GM19395 (cell line): Measurements from ENCODE around the gene DHRS11.

Experiments used
- ATAC-seq: cut with Tn5 transposase; IDR thresholded peaks from one replicate; pipeline ENCODE4 v1.9.1; 2021; ENCODE audit warnings: mild to moderate bottlenecking, moderate library complexity; ENCODE audit not compliant: unreplicated experiment

DHRS11 gene, protein sequence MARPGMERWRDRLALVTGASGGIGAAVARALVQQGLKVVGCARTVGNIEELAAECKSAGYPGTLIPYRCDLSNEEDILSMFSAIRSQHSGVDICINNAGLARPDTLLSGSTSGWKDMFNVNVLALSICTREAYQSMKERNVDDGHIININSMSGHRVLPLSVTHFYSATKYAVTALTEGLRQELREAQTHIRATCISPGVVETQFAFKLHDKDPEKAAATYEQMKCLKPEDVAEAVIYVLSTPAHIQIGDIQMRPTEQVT

DNA sequence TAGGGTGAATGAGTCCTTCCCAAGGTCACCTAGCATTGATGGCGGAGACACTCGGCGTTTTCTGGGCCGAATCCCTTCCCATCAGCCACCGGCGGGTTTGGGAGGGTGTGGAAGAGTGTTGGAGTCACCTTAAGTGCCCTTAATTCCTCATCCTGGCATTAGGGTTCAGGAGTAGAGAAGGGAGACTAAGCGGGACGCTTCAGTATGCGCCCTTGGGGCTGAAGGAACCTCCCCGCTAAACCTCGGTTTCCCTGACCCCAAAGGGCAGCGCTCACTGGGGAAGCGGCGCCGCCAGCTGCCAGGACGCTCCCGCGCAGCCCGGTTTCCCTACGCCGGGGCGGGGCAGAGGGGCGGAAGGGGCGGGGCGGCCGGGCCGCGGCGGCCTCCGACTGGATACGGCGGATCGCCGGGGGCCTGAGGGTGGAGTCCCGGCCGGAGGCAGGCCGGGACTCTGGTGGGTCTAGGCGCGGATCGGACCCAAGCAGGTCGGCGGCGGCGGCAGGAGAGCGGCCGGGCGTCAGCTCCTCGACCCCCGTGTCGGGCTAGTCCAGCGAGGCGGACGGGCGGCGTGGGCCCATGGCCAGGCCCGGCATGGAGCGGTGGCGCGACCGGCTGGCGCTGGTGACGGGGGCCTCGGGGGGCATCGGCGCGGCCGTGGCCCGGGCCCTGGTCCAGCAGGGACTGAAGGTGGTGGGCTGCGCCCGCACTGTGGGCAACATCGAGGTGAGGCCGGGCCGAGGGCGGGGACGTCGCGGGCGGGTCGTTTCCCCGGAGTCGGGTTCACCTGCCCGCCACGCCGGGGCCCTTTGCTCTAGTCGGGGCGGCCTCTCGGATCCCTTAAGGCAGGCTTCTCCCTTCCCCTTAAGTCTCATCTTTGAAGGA, at the start of gene DHRS11:
DHRS11 (plus strand) TSS at position 446 of the 882 bp plus-strand sequence; CDS start at position 577, 131 bp downstream.
- ATAC-seq = peak; percentile 77

DNA sequence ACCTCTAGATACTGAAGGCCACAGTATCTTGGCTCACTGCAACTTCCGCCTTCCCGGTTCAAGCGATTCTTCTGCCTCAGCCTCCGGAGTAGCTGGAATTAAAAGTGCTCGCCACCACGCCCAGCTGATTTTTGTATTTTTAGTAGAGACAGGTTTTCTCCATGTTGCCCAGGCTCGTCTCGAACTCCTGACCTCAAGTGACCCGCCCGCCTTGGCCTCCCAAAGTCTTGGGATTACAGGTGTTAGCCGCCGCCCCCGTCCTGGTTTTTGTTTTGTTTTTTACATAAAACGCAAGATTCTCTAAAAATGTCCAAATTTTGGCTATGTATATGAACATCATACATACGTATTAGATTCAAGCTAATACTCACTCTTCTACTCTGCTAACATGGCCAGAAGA, 48.9 kb upstream of the DHRS11 start:
- no peak for ATAC-seq

DNA sequence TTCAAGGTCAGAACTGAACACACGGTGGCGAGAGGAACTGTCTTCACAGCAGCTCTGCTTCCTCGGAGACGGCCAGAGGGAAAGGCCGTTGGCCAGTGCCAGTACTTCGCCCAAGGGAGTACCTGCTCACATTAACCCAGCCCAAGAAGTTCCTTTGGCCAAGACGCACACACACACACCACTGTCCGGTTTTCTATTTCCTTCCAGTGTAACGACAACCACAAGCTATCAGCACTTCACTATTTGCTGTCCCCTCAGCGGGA, 47.7 kb upstream of the DHRS11 start:
- ATAC-seq = no peak

DNA sequence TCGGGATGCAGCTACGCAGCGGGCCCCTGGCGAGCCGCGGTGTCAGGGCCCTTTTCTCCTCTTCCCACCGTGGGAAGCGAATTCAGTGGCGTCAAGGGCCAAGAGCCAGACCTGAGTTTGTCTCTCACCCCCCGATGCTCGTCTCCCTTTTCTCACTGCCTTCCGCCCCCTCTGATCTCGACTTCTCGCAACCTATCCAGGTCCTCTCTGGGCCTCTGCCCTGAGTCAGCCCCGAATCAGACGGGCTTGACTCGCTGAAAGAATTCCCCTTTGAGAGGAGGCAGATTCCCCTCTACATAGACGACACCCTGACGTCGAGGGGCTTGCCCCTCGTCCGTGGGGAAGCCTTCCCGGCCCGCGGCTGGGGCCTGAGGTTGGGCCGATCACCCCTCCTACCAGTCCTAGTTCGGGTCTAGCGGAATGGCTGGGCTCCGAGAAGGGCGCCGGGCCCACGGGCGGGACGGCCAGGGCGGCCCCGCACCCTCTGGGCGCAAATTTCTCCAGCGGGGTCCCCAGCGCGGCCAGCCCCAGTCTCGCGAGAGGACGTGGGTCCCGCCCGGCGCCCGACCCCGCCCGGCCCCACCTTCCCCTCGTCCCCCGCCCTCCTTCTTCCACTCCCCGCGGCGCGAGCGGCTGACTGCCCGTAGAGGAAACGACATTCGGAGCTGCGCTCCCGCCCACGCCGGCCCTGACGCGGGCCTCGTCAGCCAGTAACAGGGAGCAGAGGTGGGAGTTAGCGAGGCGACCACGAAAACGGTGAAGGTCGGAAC, 47.2 kb upstream of the DHRS11 start, which contains the start of gene GGNBP2:
GGNBP2 (plus strand) TSS at position 613 of the 770 bp plus-strand sequence. CDS start 806 bp downstream, outside the sequence.
- ATAC-seq = peak; percentile 50

DNA sequence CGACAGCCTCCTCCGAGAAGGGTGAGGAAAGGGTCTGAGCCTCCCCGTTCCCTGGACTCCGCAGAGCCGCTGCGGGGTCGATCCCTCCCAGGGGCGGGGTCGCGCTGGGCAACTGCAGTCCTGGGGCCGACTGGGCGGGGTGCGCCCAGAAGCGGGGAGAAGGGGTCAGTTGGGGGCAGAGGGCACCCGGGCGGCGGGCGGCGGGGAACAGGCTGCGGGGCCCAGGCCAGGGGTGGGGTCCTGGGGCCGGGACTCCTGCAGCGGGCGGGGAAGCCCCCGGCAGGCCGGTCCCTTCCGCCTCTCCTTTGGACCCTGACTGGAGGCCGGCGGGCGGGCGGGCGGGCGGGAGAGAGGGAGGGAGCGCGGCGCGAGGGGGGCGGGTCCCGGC, 46.6 kb upstream of the DHRS11 start:
- ATAC-seq = peak; percentile 31

DNA sequence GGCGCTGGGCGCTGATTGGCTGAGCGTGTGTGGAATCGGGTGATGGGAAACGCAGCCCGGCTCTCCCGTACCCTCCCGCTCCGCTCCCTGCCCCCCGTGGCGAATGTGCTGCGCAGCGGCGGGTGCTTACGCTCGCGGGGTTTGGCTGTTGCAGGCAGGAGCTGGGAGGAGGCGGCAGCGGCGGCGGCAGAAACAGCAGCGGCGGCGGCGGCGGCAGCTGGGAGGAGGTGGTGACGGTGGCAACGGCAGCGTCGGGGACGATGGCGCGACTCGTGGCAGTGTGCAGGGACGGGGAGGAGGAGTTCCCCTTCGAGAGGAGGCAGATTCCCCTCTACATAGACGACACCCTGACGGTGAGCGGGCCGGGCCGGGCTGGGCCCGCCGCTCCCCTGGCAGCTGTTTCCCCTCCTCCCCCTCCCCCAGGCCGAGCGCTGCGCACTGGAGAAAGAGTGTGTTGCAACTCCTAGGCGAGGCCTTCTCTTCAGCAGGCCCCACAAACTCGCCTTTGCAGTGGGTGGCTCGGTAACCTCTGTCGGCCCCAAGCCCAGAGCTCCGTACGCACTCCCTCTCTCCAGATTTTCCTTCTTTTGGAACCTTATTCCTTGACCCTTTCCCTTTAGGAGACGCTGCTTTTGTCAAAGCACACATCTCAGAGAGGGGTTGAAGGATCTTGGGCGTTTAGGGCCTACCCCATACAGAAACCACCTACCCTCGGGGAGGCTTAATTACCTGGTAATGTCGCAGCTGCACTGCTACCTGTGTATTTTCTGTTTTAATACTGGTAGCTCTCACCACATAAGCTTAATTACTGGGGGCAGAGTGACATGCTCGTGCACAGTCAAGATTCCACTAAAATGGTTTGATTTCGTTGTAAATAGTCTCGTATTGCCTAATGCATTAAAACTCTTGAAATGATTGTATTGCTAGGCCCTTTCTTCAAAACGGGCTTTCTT, 45.9 kb upstream of the DHRS11 start:
- peak; percentile 72 for ATAC-seq

DNA sequence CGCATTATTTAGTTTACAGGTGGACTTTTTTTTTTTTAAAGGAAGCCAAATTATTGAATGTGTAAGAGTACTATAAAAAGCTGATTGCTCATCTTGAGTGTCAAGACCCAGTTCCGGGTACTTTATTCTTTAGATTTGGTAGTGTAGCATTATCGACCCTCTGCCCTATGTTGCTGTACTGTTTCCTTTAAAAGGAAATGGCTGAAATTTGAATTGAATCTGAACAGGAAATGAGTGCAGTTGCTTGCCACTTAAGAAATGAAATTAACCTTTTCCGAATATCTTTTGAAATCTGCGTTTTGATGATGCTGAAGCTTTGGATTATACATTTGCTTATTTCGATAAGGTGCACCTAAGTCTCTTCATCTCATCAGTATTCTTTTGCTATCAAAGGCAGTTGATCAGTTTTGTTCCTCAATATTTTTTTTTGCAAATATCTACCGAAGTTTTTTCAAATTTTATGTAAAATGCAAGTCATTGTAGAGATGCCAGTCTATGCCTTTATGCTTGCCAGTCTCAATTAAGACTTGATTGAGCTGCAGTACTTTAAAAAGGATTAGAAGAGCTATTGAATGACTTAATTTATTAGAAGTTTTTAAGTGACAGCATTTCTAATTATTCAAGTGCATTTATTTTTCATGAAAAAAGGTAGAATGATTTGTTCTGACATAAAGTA, 45.1 kb upstream of the DHRS11 start:
- ATAC-seq = no peak

DNA sequence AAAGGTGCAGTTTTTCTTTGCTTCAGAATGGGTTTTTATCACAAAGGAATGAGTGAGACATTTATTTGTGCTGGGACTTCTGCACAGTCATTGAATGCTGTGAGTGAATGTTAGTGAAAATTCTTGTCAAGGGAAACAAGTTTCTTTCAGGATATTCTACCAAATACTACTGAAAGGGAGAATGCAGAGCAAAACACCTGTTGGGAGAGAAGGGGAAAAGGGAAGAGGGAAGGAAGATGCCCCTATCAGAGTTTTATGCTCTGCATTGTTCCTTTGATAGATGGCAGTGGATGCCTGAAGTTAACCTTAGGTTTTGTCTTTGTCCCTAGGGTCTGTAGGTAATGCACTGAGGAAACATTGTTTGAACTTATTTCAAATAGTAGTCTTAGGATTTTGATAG, 43.9 kb upstream of the DHRS11 start:
- ATAC-seq = no peak

DNA sequence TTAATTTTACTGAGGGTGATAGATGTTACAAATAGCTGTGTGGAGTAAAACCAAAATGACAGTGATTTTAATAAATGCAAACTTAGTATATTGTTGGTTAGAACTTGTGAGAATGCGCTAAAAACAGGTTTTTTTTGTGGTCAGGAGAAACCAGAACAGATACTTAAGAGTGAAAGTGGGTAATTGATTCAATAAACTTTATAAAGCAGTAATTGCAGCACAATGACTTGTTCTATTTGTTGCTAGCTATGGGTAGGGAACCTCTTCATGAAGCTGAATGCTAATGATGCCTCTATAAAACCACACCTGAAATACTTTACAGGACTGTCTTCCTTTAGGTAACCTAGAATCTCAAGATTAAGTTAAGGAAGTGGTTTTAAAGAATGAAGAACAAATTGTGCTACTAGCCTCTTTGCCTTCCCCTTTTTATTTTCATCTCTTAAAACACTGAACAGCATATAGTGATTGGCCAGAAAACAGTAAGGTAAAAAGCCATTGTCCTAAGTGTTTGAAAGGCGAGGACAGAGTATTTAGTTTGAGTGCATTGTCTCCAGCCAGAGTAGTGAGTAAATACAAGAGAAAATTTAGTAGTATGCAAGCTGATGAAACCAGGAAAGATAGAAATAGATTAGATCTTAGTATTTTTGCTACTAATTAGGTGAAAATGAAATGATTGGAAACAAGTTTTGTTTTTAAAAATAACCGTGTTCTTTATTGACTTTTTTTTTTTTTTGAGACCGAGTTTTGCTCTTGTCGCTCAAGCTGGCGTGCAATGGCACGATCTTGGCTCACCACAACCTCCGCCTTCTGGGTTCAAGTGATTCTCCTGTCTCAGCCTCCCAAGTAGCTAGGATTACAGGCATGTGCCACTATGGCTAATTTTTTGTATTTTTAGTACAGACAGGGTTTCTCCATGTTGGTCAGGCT, 40.9 kb upstream of the DHRS11 start:
- no peak for ATAC-seq

DNA sequence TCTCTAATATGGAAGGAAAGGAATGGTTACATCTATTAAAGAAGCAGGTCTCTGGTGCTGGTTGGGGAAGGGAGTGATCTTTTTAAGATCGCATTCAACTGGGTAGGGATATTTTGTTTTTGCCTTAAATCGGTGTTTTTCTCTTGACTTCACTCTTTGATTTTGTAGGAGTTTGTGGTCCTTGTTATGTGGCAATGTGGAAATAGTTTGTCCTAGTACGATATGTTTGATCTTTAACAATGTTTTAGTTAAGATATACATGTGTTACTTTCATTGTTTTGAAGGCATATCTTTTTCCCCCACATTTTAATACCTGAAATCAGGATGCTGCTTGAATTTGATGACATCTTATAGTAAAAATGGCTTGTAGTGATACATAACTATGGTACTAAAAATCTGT, 38.2 kb upstream of the DHRS11 start:
- ATAC-seq = no peak

DNA sequence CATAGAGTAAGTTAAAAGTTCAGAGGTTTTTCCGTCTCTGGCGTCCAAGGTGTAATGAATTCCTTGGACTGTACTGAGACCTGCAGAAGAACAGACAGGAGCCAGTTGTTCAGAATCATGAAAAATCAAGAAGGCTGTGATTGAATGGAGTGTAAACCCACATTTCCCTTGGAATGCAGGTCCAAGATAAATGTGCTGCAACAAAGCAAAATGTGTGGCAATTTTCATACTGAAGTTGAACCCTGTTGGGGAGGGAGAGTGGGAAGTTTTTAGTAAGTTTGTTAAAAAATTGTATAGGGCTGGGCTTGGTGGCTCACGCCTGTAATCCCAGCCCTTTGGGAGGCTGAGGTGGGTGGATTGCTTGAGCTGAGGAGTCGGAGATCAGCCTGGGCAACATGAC, 25.6 kb upstream of the DHRS11 start:
- no peak for ATAC-seq

DNA sequence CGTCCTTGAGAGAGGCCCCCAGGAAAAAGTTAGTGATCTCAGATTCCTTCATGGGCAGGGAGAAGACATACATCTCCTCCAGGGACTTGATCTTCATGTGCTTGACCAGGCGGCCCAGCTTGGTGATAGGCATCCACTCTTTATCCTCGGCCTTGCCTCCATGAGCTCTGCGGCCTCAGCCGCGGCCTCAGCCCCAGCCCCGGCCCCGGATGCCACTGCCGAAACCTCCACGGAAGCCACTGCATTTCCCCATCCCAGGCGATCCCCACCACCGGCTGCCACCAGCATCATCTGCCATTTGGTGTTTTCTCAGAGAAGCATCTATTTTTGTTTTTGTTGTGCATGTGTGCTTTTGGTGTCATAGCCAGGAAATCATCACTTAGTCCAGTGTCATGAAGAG, 16.7 kb upstream of the DHRS11 start:
- no peak for ATAC-seq

DNA sequence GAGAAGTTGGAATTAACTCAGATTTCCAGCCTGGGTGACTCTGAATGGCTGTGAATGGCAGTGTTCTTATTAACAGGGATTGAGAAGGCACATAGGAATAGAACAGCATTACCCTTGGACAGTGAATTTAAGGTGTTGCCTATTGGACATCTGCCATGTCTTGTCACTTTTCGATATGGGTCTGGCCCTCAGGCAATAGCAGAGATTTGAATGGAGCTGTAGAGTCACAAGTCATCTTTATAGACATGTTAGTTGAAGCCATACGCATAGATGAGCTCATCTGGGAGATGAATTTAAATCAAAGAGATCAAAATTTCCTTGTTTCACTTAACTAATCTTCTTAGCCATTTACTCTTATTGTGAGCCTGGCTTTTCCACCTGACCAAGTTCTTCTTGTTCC, 14.9 kb upstream of the DHRS11 start:
- ATAC-seq = no peak

DNA sequence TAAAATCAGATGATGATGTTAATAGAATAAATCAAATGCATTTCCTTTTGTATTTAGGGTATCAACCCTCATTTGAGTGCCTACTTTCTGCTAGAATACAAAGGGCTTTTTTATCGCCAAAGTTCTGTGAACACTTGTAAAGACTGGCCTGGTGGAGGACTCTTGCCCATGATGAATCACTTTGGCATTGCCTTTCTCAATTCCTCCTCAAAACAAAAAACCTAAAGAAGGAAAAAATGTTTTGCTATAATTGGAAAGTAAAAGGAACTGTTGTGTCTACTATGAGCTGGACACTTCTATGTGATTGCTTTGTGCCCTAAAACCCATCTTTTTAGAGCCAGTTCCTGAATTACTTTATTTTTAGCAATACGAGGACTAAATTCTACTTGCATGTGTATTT, 13.0 kb upstream of the DHRS11 start:
- no peak for ATAC-seq

DNA sequence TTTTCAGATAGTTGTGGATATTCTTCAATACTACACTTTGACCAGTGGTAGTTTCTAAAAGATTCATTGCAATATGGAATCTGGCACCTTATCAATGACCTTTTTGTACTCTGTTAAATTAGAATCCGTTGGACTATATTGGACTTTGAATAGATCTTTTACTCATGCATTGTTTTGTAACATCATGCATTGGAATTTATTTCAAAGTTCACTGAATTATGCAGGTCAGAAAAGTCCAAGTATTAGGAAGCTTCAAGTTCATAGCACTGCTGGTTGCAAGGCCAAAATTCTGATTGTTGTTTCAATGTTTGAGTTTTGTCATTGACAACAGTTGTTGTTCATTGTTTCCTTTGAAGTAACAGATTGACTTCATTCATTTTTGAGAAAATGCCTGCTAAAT, 7.9 kb upstream of the DHRS11 start:
- no peak for ATAC-seq

DNA sequence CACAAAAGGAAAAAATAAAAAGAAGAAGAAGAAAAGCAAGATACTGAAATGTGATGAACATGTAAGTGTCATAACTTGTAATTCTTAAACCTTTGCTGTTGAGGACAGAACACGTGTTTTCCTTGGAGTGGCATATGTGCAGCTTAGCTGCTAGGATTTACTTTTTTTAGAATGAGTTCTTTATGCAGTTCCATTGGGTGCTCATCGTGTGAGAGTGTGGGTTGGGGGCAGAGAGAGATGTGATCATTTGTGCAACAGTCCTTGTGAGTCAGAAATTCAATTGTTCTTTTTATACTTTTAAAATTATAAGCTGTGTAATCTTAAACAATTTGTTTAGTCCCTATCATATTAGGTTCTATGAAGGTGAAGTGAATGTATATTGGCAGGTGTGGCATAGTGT, 5.5 kb upstream of the DHRS11 start:
- no peak for ATAC-seq

DNA sequence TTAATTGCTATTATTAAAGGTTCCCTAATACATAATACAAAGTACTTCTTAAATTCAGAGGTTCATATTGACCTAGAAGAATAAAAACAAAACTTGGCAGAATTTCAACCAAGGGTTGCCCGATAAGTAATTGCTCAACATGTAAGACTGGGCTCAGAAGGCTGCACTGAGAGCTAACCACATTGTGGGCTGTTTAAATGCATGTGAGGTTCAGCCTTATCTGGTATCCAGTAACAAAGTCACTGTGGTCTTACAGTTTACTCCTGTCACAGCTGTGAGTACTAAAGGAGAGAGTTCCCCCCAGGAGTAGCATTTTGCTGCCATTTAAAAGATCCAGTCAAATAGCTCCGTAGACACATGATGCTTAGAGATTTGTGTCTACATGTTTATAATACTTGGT, 1.6 kb upstream of the DHRS11 start:
- no peak for ATAC-seq

DNA sequence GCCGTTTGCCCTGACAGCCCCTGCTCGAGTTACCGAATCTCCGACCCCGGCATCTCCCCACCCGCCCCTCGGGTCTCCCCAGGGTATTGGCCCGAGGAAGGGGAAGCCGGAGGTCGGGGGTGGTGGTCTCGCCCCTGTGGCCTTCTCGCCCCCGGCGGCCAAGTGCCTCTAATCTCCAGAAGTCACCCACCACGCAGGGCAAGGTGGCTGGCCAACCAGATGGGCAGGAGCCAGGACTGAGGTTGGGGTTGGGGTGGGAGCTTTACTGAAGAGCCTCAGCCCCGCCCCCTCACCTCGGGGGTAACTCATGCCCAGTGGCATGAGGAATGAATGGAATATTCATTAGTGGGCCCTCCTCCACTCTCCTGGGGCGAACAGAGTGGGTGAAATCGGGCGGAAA, 637 bp downstream of the DHRS11 start:
- ATAC-seq = no peak

DNA sequence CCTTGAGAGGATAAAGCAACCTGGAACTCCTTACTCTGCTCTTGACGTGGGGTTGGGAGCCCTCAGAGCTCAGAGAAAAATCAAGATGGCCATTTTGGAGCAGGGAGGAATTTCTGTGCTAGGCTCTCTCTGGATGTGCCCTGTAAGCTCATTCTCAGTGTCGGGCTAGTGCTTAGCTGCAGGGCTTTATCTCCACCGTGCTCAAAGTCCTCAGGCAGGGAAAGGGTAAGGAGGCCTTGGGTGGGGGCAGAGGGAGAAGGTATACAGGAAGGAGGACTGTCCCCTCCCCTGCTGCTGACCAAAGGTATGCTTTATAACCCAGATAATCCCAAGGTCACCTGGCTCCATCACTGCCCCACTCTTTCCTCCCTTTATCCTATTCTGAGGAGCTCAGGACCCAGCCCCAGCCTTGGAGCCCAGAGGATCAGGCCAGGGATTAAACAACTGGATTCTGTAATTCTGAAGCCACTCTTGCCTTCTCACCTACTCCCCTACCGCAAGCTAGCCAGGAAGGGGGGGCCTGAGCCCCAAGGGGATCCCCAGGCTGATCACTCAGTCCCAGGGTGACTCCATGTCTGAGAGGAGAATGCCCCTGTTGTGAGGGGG, 1.1 kb downstream of the DHRS11 start:
- ATAC-seq = no peak
